KOPT-K1 (cell line): ENCODE results near the gene GPBP1.
"Not testable (repeated sequence)": the region's sequence is repeated elsewhere in the genome, so short reads cannot be mapped to it uniquely, and the experiment has no call there.

Experiments used
- H3K27ac ChIP-seq: fragments of 200-600 bp; sonication (generic); 2 replicates; pipeline ENCODE4 v1.5.1; 2016; ENCODE audit warnings: antibody characterized with exemption, mild to moderate bottlenecking, low read depth, low read length; ENCODE audit not compliant: poor library complexity, severe bottlenecking
- H3K36me3 ChIP-seq: fragments of 200-600 bp; sonication (generic); 2 replicates; pipeline ENCODE4 v1.5.1; 2017; ENCODE audit warnings: antibody characterized with exemption, mild to moderate bottlenecking, low read length, moderate library complexity; ENCODE audit not compliant: insufficient read depth
- H3K9me3 ChIP-seq: fragments of 200-600 bp; sonication (generic); 2 replicates; pipeline ENCODE4 v1.5.1; 2017; ENCODE audit warnings: antibody characterized with exemption, low read length, mild to moderate bottlenecking; ENCODE audit not compliant: insufficient read depth, poor library complexity, severe bottlenecking

Gene GPBP1

GRCh38 chr5:57189515-57189914, 15.7 kb downstream of the GPBP1 start:
- no peak overlapping the region for H3K27ac ChIP-seq
- peaks cover 45% of the 10 kb centered on the region for H3K36me3 ChIP-seq

GRCh38 chr5:57190593-57190992, 16.7 kb downstream of the GPBP1 start:
- H3K36me3 ChIP-seq: peaks cover 43% of the 10 kb centered on the region
- no peak overlapping the region for H3K27ac ChIP-seq
- H3K9me3 ChIP-seq: no peaks in the 10 kb centered on the region

More at GRCh38 chr5:57189515-57189914, 15.7 kb downstream of the GPBP1 start:
- no peaks in the 10 kb centered on the region for H3K9me3 ChIP-seq

- no peaks in the 10 kb centered on the region for H3K9me3 ChIP-seq
- no peak overlapping the region for H3K27ac ChIP-seq
- peaks cover 45% of the 10 kb centered on the region for H3K36me3 ChIP-seq
Observed at GRCh38 chr5:57191163-57191562, 17.3 kb downstream of the GPBP1 start.

GRCh38 chr5:57191986-57192385, 18.1 kb downstream of the GPBP1 start:
- H3K27ac ChIP-seq: no peak overlapping the region
- peaks cover 42% of the 10 kb centered on the region for H3K36me3 ChIP-seq
- H3K9me3 ChIP-seq: no peaks in the 10 kb centered on the region

- peaks cover 43% of the 10 kb centered on the region for H3K36me3 ChIP-seq
- not testable (repeated sequence) for H3K27ac ChIP-seq, H3K9me3 ChIP-seq
Observed at GRCh38 chr5:57192832-57193231, 19.0 kb downstream of the GPBP1 start.

GRCh38 chr5:57193757-57194413, 20.0 kb downstream of the GPBP1 start:
- Histone ChIP-seq H3K27ac (no peak overlapping the region), H3K9me3 (no peaks in the 10 kb centered on the region), H3K36me3 (peaks cover 44% of the 10 kb centered on the region)

- Histone ChIP-seq H3K27ac (no peak overlapping the region), H3K36me3 (peaks cover 42% of the 10 kb centered on the region), H3K9me3 (no peaks in the 10 kb centered on the region)
Observed at GRCh38 chr5:57194653-57195052, 20.8 kb downstream of the GPBP1 start.

GRCh38 chr5:57195060-57195459, 21.2 kb downstream of the GPBP1 start:
- peaks cover 38% of the 10 kb centered on the region for H3K36me3 ChIP-seq
- no peaks in the 10 kb centered on the region for H3K9me3 ChIP-seq
- H3K27ac ChIP-seq: no peak overlapping the region

GRCh38 chr5:57199866-57200265, 26.0 kb downstream of the GPBP1 start:
- Histone ChIP-seq H3K36me3 (peaks cover 40% of the 10 kb centered on the region), H3K9me3 (no peaks in the 10 kb centered on the region), H3K27ac (no peak overlapping the region)

- Histone ChIP-seq H3K9me3 (no peaks in the 10 kb centered on the region), H3K36me3 (peaks cover 36% of the 10 kb centered on the region), H3K27ac (no peak overlapping the region)
Observed at GRCh38 chr5:57202811-57203210, 29.0 kb downstream of the GPBP1 start.

GRCh38 chr5:57207007-57207653, 33.3 kb downstream of the GPBP1 start:
- peaks cover 40% of the 10 kb centered on the region for H3K36me3 ChIP-seq

GRCh38 chr5:57207681-57208080, 33.8 kb downstream of the GPBP1 start:
- H3K36me3 ChIP-seq: peaks cover 36% of the 10 kb centered on the region

More at GRCh38 chr5:57207007-57207653, 33.3 kb downstream of the GPBP1 start:
- H3K27ac ChIP-seq: no peak overlapping the region
- H3K9me3 ChIP-seq: no peaks in the 10 kb centered on the region

GRCh38 chr5:57209316-57210040, 35.6 kb downstream of the GPBP1 start:
- peaks cover 38% of the 10 kb centered on the region for H3K36me3 ChIP-seq
- no peak overlapping the region for H3K27ac ChIP-seq

More at GRCh38 chr5:57207681-57208080, 33.8 kb downstream of the GPBP1 start:
- Histone ChIP-seq H3K27ac (no peak overlapping the region), H3K9me3 (no peaks in the 10 kb centered on the region)

GRCh38 chr5:57210633-57211032, 36.8 kb downstream of the GPBP1 start:
- H3K9me3 ChIP-seq: no peaks in the 10 kb centered on the region
- H3K36me3 ChIP-seq: peaks cover 49% of the 10 kb centered on the region
- H3K27ac ChIP-seq: no peak overlapping the region

More at GRCh38 chr5:57209316-57210040, 35.6 kb downstream of the GPBP1 start:
- no peaks in the 10 kb centered on the region for H3K9me3 ChIP-seq

- Histone ChIP-seq H3K36me3 (peaks cover 53% of the 10 kb centered on the region), H3K27ac (no peak overlapping the region), H3K9me3 (no peaks in the 10 kb centered on the region)
Observed at GRCh38 chr5:57211039-57211438, 37.2 kb downstream of the GPBP1 start.
